Suprapubic skin (tissue), 3 donors: Measurements from ENCODE around the gene DDAH1.

Experiments used
- POLR2A ChIP-seq, 2 donors: fragments of 450-650 bp; IDR thresholded peaks; one replicate each; pipeline ENCODE4 v1.6.1; 2017; ENCODE audit warnings: antibody characterized with exemption in 2 of 2, mild to moderate bottlenecking in 2 of 2, moderate library complexity in 2 of 2
- TF ChIP-seq, protein P1 (sequence below), 2 donors: fragments of 200-600 bp in 1 of 2; fragments of 450-650 bp in 1 of 2; sonication (generic) in 1 of 2; IDR thresholded peaks; one replicate each; pipeline ENCODE4 v1.5.1; 2016 to 2019; ENCODE audit warnings: antibody characterized with exemption in 2 of 2, mild to moderate bottlenecking in 1 of 2, moderate library complexity in 1 of 2

DNA sequence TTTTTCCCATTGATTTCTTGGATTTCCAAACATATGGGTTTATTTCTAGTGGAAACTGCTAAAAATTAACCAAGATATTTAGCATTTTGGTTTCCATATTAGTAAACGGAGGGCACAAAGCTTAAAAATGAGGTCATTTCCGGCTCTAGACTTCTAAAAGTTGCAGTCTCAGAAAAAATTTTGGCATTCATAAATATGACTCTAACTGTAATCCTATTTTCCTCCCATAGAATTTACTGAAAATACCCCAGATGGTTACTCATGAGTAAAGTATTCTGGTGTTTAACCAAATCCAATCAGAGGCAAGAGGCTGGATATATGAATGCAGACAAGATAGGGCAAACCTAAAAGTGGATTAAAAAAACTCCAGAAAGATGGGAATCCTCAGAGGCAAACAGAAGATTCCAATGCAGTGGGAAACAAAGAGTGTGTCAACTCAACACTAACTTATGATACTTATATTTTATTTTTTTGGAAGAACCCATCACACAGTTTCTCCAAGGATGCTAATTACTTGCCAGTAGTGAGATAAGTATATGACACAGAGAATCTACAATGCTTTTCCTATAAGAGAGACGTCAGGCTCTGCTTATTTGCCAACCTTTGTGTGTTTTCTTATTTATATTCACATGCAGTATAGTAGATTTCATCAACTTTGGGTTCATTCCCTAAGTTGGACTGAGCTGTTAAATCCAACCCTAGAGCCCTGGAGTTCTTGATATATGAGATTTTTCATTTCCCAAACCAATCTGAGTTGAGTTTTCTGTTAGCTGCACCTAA, 98.4 kb downstream of the DDAH1 start:
- TF ChIP-seq, protein P1, sequence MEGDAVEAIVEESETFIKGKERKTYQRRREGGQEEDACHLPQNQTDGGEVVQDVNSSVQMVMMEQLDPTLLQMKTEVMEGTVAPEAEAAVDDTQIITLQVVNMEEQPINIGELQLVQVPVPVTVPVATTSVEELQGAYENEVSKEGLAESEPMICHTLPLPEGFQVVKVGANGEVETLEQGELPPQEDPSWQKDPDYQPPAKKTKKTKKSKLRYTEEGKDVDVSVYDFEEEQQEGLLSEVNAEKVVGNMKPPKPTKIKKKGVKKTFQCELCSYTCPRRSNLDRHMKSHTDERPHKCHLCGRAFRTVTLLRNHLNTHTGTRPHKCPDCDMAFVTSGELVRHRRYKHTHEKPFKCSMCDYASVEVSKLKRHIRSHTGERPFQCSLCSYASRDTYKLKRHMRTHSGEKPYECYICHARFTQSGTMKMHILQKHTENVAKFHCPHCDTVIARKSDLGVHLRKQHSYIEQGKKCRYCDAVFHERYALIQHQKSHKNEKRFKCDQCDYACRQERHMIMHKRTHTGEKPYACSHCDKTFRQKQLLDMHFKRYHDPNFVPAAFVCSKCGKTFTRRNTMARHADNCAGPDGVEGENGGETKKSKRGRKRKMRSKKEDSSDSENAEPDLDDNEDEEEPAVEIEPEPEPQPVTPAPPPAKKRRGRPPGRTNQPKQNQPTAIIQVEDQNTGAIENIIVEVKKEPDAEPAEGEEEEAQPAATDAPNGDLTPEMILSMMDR (IDR thresholded peaks at IDR 0.05), result no peak
- TF ChIP-seq POLR2A (IDR thresholded peaks at IDR 0.05), result no peak
